Astrocyte (in vitro differentiated cells and primary cell): ENCODE results near the gene PPM1G. TPM values are rescaled to one million over a fixed set of nuclear protein-coding genes. Genes with fewer than 3 reads are reported as not detected.
A peak's percentile ranks its signal among the peaks of the same experiment; 100 is the strongest.

ENCODE experiments used
- DNase-seq: peaks from one replicate; pipeline ENCODE4 v3.0.0-alpha.2; 2010; ENCODE audit warnings: low read depth
- FAIRE-seq: peaks from 2 replicates; lab custom pipeline; 2011; peaks lifted over from hg19 to GRCh38; lab: Jason Lieb, UNC
- H2AFZ ChIP-seq: 2 replicates; pipeline ENCODE4 v1.6.0; 2012; ENCODE audit warnings: low read depth, low read length, inconsistent platforms
- H3K27ac ChIP-seq: 2 replicates; pipeline ENCODE4 v1.5.1; 2011; ENCODE audit warnings: low read depth, low read length, inconsistent platforms
- H3K27me3 ChIP-seq: 2 replicates; pipeline ENCODE4 v1.6.0; 2011; ENCODE audit warnings: low read length, inconsistent platforms; ENCODE audit not compliant: insufficient read depth
- H3K36me3 ChIP-seq: 2 replicates; pipeline ENCODE4 v1.5.1; 2011; ENCODE audit warnings: low read length, inconsistent platforms; ENCODE audit not compliant: insufficient read depth
- H3K4me1 ChIP-seq: 2 replicates; pipeline ENCODE4 v1.5.1; 2011; ENCODE audit warnings: low read length, inconsistent platforms; ENCODE audit not compliant: insufficient read depth
- H3K4me2 ChIP-seq: 2 replicates; pipeline ENCODE4 v1.6.0; 2012; ENCODE audit warnings: low read length, inconsistent platforms
- H3K4me3 ChIP-seq: 2 replicates; pipeline ENCODE4 v1.5.1; 2011; ENCODE audit warnings: low read depth, mild to moderate bottlenecking, low read length, inconsistent platforms; ENCODE audit not compliant: insufficient read depth
- H3K79me2 ChIP-seq: 2 replicates; pipeline ENCODE4 v1.6.0; 2012; ENCODE audit warnings: mild to moderate bottlenecking, low read length, inconsistent platforms; ENCODE audit not compliant: insufficient read depth
- H3K9ac ChIP-seq: 2 replicates; pipeline ENCODE4 v1.6.0; 2012; ENCODE audit warnings: mild to moderate bottlenecking, low read length, inconsistent platforms
- H3K9me3 ChIP-seq: 2 replicates; pipeline ENCODE4 v1.5.1; 2012; ENCODE audit warnings: low read depth, mild to moderate bottlenecking, low read length, inconsistent platforms; ENCODE audit not compliant: insufficient read depth
- H4K20me1 ChIP-seq: 2 replicates; pipeline ENCODE4 v1.6.0; 2012; ENCODE audit warnings: low read length, inconsistent platforms; ENCODE audit not compliant: insufficient read depth
- H3K27ac Mint-ChIP-seq: one replicate; pipeline ENCODE4 v1.8.0; 2021; ENCODE audit warnings: mild to moderate bottlenecking, mixed read lengths; ENCODE audit not compliant: unreplicated experiment
- H3K27me3 Mint-ChIP-seq: one replicate; pipeline ENCODE4 v1.8.0; 2021; ENCODE audit warnings: low read depth, mixed read lengths; ENCODE audit not compliant: unreplicated experiment
- H3K36me3 Mint-ChIP-seq: one replicate; pipeline ENCODE4 v1.8.0; 2021; ENCODE audit warnings: low read depth, mixed read lengths; ENCODE audit not compliant: unreplicated experiment
- H3K4me1 Mint-ChIP-seq: one replicate; pipeline ENCODE4 v1.8.0; 2021; ENCODE audit warnings: low read depth, mixed read lengths; ENCODE audit not compliant: unreplicated experiment
- H3K4me3 Mint-ChIP-seq: one replicate; pipeline ENCODE4 v1.8.0; 2021; ENCODE audit warnings: mild to moderate bottlenecking, moderate library complexity, mixed read lengths; ENCODE audit not compliant: unreplicated experiment
- H3K9me3 Mint-ChIP-seq: one replicate; pipeline ENCODE4 v1.8.0; 2021; ENCODE audit warnings: mild to moderate bottlenecking, mixed read lengths; ENCODE audit not compliant: unreplicated experiment
- EZH2 ChIP-seq: IDR thresholded peaks from 2 replicates; pipeline ENCODE4 v1.6.1; 2012; ENCODE audit warnings: mild to moderate bottlenecking, low read length, inconsistent platforms; ENCODE audit not compliant: insufficient read depth
- total RNA-seq: library from RNA; stranded (reverse); gene quantifications from 2 replicates; pipeline ENCODE4 v1.2.1, GENCODE V29; 2021
- TF ChIP-seq, protein P1 (sequence below): IDR thresholded peaks from 2 replicates; pipeline ENCODE4 v1.5.1; 2011; ENCODE audit warnings: low read depth, mild to moderate bottlenecking, inconsistent platforms, low read length, moderate library complexity; ENCODE audit not compliant: insufficient read depth

PPM1G gene
- total RNA-seq, 1 donor from 2014 or later, result 79.0 TPM

DNA sequence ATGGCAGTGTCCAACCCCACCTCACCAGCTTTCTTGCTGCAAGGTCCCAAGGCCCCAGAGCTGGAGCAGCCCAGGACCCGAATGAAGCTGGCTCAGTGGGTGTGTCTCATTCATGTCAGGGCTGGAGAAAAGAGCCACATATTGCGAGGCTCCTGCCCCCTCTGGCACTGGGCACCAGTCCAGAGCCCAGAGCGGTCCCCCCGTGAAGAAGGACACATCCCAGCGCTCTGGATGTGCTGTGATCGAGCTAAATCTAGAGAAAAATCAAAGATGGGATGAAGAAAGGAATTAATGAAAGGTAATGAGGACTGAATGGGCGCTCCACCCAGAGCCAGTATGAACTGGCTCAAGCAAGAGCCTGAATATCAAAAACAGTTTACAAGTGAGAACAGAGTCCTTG lies 73.2 kb downstream of the PPM1G start:
- Mint-ChIP-seq H3K4me1 (peaks cover 9% of the 10 kb centered on the region), H3K36me3 (peaks cover 27% of the 10 kb centered on the region)

DNA sequence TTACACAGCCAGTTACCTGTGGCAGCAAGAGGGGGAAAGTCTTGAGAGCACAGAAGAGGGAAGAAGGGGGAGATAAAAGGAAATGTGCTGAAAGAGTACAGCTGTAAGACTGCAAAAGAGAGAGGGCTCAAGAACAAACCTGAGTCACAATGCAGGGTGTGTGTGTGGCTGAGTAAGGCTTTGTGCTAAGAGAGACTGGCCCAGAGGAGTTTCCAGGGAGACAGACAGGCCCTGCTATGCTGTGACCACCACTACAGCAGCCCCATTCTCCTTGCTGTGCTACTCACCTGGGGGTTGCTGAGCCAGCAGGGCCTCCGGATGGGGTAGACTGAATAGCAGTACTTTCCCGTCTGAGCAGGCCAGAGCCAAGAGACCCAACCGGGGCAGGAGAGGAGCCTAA lies 74.1 kb downstream of the PPM1G start:
- Mint-ChIP-seq H3K9me3 (no peaks in the 10 kb centered on the region), H3K27ac (peak overlapping the region; percentile 91), H3K4me3 (peak overlapping the region; percentile 6), H3K36me3 (peaks cover 25% of the 10 kb centered on the region), H3K4me1 (peaks cover 9% of the 10 kb centered on the region), H3K27me3 (no peaks in the 10 kb centered on the region)
- no peak for FAIRE-seq
- no peak for TF ChIP-seq EZH2
- TF ChIP-seq, protein P1, sequence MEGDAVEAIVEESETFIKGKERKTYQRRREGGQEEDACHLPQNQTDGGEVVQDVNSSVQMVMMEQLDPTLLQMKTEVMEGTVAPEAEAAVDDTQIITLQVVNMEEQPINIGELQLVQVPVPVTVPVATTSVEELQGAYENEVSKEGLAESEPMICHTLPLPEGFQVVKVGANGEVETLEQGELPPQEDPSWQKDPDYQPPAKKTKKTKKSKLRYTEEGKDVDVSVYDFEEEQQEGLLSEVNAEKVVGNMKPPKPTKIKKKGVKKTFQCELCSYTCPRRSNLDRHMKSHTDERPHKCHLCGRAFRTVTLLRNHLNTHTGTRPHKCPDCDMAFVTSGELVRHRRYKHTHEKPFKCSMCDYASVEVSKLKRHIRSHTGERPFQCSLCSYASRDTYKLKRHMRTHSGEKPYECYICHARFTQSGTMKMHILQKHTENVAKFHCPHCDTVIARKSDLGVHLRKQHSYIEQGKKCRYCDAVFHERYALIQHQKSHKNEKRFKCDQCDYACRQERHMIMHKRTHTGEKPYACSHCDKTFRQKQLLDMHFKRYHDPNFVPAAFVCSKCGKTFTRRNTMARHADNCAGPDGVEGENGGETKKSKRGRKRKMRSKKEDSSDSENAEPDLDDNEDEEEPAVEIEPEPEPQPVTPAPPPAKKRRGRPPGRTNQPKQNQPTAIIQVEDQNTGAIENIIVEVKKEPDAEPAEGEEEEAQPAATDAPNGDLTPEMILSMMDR, result no peak
- DNase-seq, result no peak
- Histone ChIP-seq H3K4me2 (no peak overlapping the region), H3K36me3 (peaks cover 41% of the 10 kb centered on the region), H3K4me3 (no peak overlapping the region), H4K20me1 (no peaks in the 10 kb centered on the region), H3K4me1 (no peaks in the 10 kb centered on the region), H3K27me3 (no peaks in the 10 kb centered on the region), H2AFZ (no peak overlapping the region), H3K79me2 (no peaks in the 10 kb centered on the region), H3K9ac (no peak overlapping the region), H3K27ac (no peak overlapping the region), H3K9me3 (no peaks in the 10 kb centered on the region)

More for the DNA sequence above, 73.2 kb downstream of the PPM1G start:
- H3K27me3 Mint-ChIP-seq, result no peaks in the 10 kb centered on the region
- H2AFZ ChIP-seq, result no peak overlapping the region
- H3K9me3 ChIP-seq, result no peaks in the 10 kb centered on the region
- H3K36me3 ChIP-seq, result peaks cover 39% of the 10 kb centered on the region
- FAIRE-seq (no peak), DNase-seq (no peak)
- H3K9me3 Mint-ChIP-seq, result no peaks in the 10 kb centered on the region
- no peaks in the 10 kb centered on the region for H3K79me2 ChIP-seq
- no peak overlapping the region for H3K4me3 Mint-ChIP-seq
- no peaks in the 10 kb centered on the region for H3K4me1 ChIP-seq
- no peak overlapping the region for H3K27ac Mint-ChIP-seq
- H3K27me3 ChIP-seq, result no peaks in the 10 kb centered on the region
- no peaks in the 10 kb centered on the region for H4K20me1 ChIP-seq
- no peak for TF ChIP-seq EZH2
- TF ChIP-seq, protein P1, result no peak
- no peak overlapping the region for H3K4me2 ChIP-seq
- no peak overlapping the region for H3K4me3 ChIP-seq
- no peak overlapping the region for H3K27ac ChIP-seq
- H3K9ac ChIP-seq, result no peak overlapping the region

Other genes starting within 250 kb of the PPM1G start
- gene ATRAID, start 197.6 kb downstream of the PPM1G start, total RNA-seq, result 62.9 and 66.9 TPM in 2 replicates
- 43.9 and 54.0 TPM in 2 replicates for gene SLC5A6, start 197.3 kb downstream of the PPM1G start, total RNA-seq
- 50.7 and 51.2 TPM in 2 replicates for gene CAD, start 192.2 kb downstream of the PPM1G start, total RNA-seq
- 0.16 and 0.34 TPM in 2 replicates for gene SLC30A3, start 146.5 kb downstream of the PPM1G start, total RNA-seq
- gene DNAJC5G, start 134.2 kb downstream of the PPM1G start, total RNA-seq, result not detected in 2 replicates
- not detected in 2 replicates for gene TRIM54, start 127.2 kb downstream of the PPM1G start, total RNA-seq
- gene UCN, start 101.1 kb downstream of the PPM1G start, total RNA-seq, result 1.1 and 1.5 TPM in 2 replicates
- gene MPV17, start 86.5 kb downstream of the PPM1G start, total RNA-seq, result 54.0 and 55.7 TPM in 2 replicates
- gene GTF3C2, start 52.8 kb downstream of the PPM1G start, total RNA-seq, result 52.9 and 61.3 TPM in 2 replicates
- gene EIF2B4, start 39.3 kb downstream of the PPM1G start, total RNA-seq, result 43.3 and 47.3 TPM in 2 replicates
- gene SNX17, start 39.0 kb downstream of the PPM1G start, total RNA-seq, result 69.9 and 86.6 TPM in 2 replicates
- 13.5 and 13.7 TPM in 2 replicates for gene ZNF513, start 28.9 kb downstream of the PPM1G start, total RNA-seq
- gene NRBP1, start 19.0 kb upstream of the PPM1G start, total RNA-seq, result 119 and 127 TPM in 2 replicates
- gene KRTCAP3, start 32.8 kb upstream of the PPM1G start, total RNA-seq, result 1.4 and 1.9 TPM in 2 replicates
- 15.4 and 17.6 TPM in 2 replicates for gene IFT172, start 80.2 kb upstream of the PPM1G start, total RNA-seq
- gene FNDC4, start 85.6 kb upstream of the PPM1G start, total RNA-seq, result 6.9 and 7.3 TPM in 2 replicates
- not detected in 2 replicates for gene GCKR, start 87.2 kb upstream of the PPM1G start, total RNA-seq
- 27.5 and 32.5 TPM in 2 replicates for gene ZNF512, start 173.5 kb upstream of the PPM1G start, total RNA-seq
- gene CCDC121, start 219.4 kb upstream of the PPM1G start, total RNA-seq, result 1.2 and 1.6 TPM in 2 replicates
- 54.4 and 63.9 TPM in 2 replicates for gene GPN1, start 219.5 kb upstream of the PPM1G start, total RNA-seq